NB4 (cell line): Measurements from ENCODE around the gene ARHGAP20.

Source experiments
- MYC ChIP-seq: IDR thresholded peaks from 2 replicates; pipeline ENCODE4 v1.6.1; 2011; ENCODE audit warnings: low read depth, low read length
- POLR2A ChIP-seq: IDR thresholded peaks from 2 replicates; pipeline ENCODE4 v1.6.1; 2011; ENCODE audit warnings: mild to moderate bottlenecking; ENCODE audit not compliant: insufficient read length; ENCODE audit errors: extremely low read depth
- TF ChIP-seq, protein P1 (sequence below): IDR thresholded peaks from one replicate; pipeline ENCODE4 v1.5.1; 2012; ENCODE audit warnings: low read depth, low read length

DNA sequence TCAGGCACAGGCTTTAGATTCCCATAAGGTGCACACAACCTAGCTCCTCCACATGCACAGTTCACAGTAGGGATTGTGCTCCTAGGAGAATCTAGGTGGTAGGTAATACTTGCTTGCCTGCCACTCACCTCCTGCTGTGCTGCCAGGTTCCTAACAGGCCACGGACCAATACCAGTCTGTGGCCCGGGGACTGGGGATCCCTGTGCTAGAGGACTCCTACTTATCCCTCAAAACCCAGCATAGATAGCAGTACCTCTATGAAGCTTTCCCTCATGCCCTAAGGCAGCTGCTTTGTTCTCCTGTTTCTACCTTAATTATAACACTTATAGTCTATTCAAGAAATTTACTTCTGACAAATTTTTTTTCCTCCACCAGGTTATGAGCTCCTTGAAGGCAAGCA lies 36.7 kb downstream of the ARHGAP20 start:
- TF ChIP-seq, protein P1, sequence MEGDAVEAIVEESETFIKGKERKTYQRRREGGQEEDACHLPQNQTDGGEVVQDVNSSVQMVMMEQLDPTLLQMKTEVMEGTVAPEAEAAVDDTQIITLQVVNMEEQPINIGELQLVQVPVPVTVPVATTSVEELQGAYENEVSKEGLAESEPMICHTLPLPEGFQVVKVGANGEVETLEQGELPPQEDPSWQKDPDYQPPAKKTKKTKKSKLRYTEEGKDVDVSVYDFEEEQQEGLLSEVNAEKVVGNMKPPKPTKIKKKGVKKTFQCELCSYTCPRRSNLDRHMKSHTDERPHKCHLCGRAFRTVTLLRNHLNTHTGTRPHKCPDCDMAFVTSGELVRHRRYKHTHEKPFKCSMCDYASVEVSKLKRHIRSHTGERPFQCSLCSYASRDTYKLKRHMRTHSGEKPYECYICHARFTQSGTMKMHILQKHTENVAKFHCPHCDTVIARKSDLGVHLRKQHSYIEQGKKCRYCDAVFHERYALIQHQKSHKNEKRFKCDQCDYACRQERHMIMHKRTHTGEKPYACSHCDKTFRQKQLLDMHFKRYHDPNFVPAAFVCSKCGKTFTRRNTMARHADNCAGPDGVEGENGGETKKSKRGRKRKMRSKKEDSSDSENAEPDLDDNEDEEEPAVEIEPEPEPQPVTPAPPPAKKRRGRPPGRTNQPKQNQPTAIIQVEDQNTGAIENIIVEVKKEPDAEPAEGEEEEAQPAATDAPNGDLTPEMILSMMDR, result no peak
- TF ChIP-seq POLR2A (no peak), MYC (no peak)
